ENCODE results near the gene TMEM253.

TMEM253 gene

DNA sequence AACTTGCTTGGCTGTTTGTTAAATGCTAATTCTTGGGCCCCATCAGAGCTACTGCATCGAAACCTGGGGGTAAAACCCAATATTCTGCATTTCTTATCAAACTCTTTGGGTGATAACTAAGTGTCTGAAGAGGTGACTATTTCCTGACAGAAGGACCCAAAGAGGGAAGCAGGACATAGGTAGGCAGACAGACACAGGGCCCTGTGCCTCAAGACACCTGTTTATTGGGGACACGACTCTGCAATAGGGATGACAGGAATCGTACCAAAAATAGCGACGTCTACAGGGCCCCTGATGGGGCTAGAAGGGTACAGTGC, 11.0 kb upstream of the TMEM253 start:
- DNase-seq (ENCODE audit: low spot score) = no peak
- FAIRE-seq = no peak

DNA sequence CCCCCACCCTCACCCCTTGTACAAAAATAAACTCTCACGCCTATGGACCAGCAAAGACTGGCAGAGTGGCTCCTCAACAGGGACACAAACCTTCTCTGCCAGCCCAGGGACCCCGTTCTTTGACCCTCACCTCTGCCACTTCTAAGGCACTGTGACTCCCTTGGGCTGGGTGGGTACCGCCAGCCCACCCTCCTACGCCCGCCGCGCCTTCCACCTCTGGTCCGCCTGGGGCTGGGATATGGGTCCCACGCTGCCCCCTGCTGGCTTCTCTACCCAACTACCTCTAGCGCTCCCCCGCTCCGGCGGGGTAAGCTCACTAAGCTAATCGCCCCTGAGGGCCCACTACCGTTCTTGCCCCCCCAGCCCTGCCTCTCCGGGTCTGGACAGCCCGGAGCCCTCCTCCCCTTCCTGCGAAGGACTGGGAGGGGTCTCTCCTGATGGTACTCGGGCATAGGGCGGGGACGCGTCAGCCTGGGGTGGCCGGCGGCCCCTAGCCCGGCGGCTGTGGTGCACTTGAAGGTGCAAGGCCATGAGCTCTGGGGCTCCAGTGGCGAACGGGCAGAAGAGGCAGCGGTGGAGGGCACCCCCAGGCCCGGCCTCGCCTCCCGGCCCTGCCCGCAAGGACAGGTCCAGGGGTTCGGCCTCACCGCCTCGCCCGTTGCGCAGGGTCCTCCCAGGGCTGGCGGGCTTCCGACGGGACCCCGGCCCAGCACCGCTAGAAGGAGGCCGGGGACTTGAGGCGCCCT, 10.5 kb upstream of the TMEM253 start:
- FAIRE-seq (no peak), DNase-seq (ENCODE audit: low spot score) (no peak)

GRCh38 chr14:21090940-21091663, 9.8 kb upstream of the TMEM253 start:
- no peak for FAIRE-seq
- DNase-seq (ENCODE audit: low spot score) = no peak

- FAIRE-seq (no peak), DNase-seq (ENCODE audit: low spot score) (no peak)
Measured at GRCh38 chr14:21091821-21092272, 9.0 kb upstream of the TMEM253 start.

- peak; percentile 20 for DNase-seq (ENCODE audit: low spot score)
- no peak for FAIRE-seq
Measured at GRCh38 chr14:21092273-21093011, 8.4 kb upstream of the TMEM253 start.

GRCh38 chr14:21093018-21093417, 7.8 kb upstream of the TMEM253 start:
- FAIRE-seq (no peak), DNase-seq (ENCODE audit: low spot score) (no peak)

DNA sequence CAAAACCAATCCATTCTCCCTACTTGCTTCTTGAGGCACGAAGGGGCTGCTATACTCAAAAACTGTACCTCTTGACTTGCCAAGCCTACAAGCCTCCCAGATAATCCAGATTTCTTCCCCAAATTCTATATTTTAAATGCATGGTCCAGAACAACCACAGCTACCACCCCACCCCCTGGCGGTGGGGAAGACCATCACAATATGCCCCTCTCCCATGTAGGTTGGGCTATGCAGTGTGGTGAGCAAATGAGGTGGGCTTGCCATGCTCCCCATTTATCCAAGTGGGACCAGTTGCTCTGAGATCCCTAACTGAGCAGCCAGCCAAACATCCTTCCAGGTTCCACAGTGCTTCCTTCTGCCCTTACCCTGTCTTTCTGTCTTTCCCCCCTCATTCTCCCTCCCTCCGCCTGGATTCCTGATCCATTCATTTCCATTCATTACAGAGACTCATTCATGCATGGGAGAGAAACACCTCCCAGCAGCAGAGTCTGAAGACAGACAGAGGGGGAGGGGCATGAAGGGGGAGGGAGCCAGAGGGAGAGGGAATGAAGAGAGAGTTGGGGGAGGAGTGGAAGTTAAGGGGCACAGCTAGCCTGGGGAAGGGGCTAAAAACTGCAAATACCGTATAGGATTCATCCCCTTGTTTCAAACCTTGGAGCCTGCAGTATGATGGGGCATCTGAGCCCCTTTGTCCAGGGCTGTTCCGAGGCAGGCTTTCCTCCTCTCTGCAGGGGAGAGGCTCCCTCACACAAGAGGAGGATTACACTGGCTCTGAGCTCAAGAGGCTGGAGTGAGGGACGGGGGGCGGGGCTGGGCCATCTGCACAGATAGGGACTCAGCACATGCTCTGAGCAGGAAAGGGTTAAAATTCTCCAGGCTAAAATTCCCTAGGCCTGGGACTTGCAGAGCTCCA, 6.8 kb upstream of the TMEM253 start:
- peak; percentile 38 for DNase-seq (ENCODE audit: low spot score)

DNA sequence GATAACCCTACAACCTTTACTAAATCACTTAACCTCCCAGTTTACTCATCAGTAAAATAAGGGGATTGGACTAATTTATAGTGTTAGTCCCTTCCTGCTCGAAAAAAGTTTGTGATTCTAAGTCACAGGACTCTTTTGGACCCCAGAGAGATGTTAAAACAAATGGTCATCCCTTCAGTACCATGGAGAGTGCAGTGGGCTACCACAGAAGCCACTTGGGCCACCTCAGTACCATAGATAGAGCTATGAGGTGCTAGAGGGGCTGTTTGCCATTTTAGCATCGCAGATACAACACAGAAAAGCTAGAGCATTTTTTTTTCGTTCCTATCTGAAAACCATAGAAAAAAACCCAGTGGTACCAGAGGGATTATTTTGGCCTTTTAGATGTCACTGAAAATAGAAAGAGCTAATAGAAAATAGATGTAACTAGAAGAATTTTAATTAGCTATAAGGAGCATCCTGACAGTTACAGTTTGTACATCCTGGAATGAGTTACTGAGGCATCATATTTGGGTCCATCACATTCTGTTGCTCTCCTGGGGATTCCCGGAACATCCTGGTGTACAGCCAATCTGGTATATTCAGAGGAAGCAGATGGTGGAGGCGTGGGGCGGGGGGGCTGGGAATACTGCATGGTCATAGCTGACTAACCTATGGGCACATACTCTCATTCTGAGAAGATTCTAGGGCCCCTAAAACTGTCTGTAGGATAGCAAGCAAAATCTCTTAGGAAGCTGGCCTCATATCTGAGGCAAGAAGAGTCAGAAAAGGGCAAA, 5.2 kb upstream of the TMEM253 start:
- DNase-seq (ENCODE audit: low spot score) = no peak
- no peak for FAIRE-seq

More for the DNA sequence above, 6.8 kb upstream of the TMEM253 start:
- peak; percentile 16 for FAIRE-seq

- DNase-seq (ENCODE audit: low spot score) (no peak), FAIRE-seq (no peak)
Measured at GRCh38 chr14:21096438-21096837, 4.4 kb upstream of the TMEM253 start.

DNA sequence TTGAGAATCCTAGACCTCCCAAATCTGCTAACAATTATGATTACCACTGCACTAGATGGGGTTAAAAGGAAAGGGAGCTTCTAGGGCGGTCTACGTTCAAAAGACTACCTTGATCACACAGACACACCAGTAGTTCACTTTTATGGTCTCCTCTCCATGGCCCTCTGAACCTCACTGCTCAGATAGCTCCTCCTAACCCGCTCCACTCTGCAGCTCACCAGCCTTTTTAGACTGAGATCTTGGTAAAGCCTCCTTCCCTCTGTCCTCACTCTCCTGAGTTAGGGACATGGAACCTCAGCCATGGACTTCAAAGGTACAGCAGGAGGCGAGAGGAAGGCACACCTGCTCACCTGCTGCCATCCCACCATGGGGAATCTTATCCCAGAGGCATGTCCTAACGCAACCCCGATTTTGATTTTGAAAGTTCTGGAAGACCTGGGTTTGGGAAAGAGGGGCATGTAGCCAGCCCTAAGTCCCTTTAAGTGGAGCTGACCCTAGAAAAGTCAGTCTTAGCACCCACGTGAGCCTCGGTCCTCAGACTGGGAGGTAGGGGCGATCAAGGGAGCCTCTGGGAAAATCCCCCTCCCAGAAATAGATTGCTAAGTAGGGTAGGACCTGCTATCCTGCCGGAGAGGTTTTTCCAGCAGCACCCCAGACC, 3.8 kb upstream of the TMEM253 start:
- no peak for DNase-seq (ENCODE audit: low spot score)
- no peak for FAIRE-seq

DNA sequence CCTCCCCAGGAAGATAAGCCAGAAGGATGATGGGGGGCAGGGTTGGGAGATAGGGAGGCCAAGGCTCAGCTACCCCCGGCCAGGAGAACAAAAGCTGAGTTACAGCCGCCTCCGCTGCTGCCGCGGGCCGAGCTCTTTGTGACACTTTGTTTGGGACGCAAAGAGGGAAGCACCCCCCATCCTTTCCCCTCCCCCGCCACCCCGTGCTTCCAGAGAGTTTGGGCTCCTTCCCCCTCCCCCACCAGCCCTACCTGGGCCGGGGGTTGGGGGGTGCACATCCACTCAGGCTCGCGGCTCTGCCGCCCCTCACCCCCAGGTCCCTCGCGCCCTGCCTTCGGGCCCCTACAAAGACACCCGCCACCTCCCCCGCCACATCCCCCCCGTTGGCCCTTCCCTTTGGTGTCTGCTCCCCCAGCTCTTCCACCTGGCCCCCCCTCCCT, 3.2 kb upstream of the TMEM253 start:
- DNase-seq (ENCODE audit: low spot score) (no peak), FAIRE-seq (no peak)

DNA sequence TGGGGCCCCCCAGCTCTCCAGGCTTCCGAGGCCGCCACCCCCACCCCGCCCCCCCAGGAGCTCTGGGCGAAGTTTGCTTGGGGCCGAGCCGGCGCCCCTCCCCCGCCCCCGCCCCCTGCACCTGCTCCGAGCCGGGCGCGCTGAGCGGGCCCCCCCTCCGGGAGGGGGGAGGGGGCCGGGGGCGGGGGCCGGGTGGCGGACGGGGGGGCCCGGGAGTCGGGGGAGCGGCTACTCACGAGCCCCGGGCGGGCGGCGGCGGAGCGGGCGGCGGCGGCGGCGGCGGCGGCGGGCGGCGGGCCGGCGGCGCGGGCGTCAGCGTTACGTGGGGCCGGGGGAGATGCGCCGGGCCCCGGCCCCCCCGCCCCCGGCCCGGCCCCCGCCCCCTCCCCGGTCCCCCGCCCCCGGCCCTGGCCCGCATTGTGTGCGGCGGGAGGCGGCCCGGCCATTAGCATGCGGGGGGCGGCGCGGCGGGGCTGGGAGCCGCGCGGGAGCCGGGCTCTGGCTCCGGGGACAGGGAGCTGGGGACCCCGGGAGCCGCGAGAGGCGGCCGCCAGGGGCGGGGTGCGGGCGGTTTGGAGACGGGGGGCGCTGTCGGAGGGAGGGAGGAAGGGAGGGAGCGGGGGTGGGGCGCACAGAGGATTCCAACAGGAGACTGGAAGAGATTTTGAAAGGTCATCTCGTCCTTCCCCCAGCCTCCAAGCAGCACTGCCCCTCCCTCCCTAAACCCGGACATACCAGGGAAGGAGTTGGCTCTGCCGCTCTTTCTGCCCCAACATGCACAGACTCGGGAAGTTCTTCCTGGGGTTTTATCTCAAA, 2.6 kb upstream of the TMEM253 start, which contains the start of gene ZNF219:
TSS of gene ZNF219 (minus strand) at position 580 of the 816 bp plus-strand sequence. CDS start 5,064 bp downstream, outside the sequence.
- FAIRE-seq = no peak

DNA sequence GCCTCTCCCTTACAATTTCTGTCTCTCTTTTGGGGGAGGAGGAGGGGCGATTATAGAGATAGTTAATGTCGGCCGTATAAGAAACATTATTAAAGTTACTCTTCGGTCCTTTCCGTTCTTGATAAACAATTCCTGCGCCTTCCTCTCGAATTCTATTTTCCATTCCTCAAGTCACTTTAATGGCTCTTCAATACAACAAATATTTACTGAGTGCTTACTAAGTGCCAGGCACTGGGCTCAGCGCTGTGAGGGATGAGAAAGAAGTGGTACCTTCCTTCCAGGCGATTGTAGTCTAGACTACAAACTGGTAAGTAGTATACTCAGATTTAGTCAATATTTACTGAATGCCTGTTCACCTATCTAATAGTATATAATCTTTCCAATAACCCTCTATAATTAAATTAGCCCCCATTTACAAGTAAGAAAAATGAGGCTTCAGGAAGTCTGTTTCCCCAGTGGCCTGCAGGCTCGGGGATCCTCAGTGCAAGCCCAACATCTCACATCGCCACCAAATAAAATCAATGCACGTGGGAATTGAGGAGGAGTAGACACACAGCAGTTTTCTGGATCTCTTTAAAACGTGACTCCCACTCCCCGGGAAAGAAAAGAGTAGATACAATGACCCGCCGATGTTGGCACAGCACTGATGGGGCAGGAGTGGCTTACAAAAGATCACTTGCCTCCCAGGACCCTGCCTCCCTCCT, 1.8 kb upstream of the TMEM253 start:
- FAIRE-seq = no peak
- DNase-seq (ENCODE audit: low spot score) = no peak

More for the DNA sequence above, 2.6 kb upstream of the TMEM253 start, which contains the start of gene ZNF219:
- no peak for DNase-seq (ENCODE audit: low spot score)

DNA sequence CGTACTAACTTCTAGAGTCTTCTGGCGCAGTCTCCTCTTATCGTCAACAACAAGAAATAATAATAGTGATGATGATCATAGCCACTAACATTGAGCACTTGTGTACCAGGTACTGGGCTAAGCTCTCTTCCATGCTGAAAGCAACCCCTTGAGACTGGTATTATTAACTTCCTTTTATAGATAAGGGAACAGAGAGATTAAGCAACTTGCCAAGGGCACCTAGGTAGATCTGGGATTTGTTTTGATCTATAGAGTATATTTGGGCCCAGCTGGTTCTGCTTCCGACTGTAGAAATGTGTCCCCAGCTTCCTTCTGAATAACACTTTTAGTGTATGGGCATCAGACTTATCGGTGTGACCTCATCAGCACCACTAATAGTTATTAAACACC, 1.3 kb upstream of the TMEM253 start:
- DNase-seq (ENCODE audit: low spot score) (no peak), FAIRE-seq (no peak)

DNA sequence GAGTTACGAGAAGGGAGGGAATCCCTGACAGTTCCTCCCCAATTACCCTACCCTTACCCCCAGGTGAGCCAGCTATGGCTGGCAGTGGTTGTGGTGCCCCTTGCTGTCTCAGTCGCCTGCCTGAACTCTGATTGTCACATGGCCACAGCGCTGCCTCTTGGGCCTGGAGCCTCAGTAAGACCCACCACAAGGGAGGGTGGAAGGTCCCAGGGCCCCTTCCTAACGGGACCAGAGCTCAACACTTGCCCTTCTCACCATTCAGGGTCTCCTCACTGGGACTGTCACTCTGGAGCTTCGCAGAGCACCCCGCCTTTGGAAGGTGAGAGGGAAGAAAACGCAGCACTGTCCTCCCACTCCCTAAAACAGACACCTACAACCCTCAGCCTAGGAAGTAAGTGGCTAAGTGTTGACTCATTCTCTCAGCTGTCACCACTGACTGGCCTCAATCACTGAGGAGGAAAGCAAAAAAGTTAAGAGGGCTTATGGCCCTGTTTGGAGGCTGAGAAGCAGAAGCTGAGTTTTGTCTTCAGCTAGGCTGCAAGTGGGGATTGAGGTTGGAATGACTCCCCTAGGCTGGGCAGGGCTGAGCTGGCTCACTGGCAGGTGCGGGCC, 1.0 kb downstream of the TMEM253 start:
- FAIRE-seq (no peak), DNase-seq (ENCODE audit: low spot score) (no peak)

GRCh38 chr14:21102521-21103410, 1.9 kb downstream of the TMEM253 start:
- FAIRE-seq = no peak
- no peak for DNase-seq (ENCODE audit: low spot score)

GRCh38 chr14:21103411-21103709, 2.5 kb downstream of the TMEM253 start:
- FAIRE-seq (no peak), DNase-seq (ENCODE audit: low spot score) (no peak)

All from RCC 7860 (cell line).